Peyer's patch (tissue), 4 donors: Measurements from ENCODE around the gene KREMEN1. TPM values are rescaled to one million over a fixed set of nuclear protein-coding genes. Genes with fewer than 3 reads are reported as not detected.
A peak's percentile ranks its signal among the peaks of the same experiment; 100 is the strongest.

Experiments
- DNase-seq, 3 donors: peaks; one replicate each; pipeline ENCODE4 v3.0.0-alpha.2; 2017 to 2019
- H3K27ac ChIP-seq, 4 donors: fragments of 200-600 bp; sonication (generic); one replicate each; pipeline ENCODE4 v1.5.1; 2016 to 2019
- H3K27me3 ChIP-seq, 2 donors: fragments of 200-600 bp; sonication (generic); one replicate each; pipeline ENCODE4 v1.5.1; 2019
- H3K36me3 ChIP-seq, 3 donors: fragments of 200-600 bp; sonication (generic); one replicate each; pipeline ENCODE4 v1.5.1; 2016 to 2019
- H3K4me1 ChIP-seq, 4 donors: fragments of 200-600 bp; sonication (generic); one replicate each; pipeline ENCODE4 v1.5.1; 2016 to 2019
- H3K4me3 ChIP-seq, 4 donors: fragments of 200-600 bp; sonication (generic); 1 replicate in 3 of 4; 2 replicates in 1 of 4; pipeline ENCODE4 v1.5.1; 2016 to 2019; ENCODE audit warnings: mild to moderate bottlenecking in 1 of 4
- H3K9me3 ChIP-seq, 4 donors: fragments of 200-600 bp; sonication (generic); one replicate each; pipeline ENCODE4 v1.5.1; 2016 to 2019; ENCODE audit warnings: mild to moderate bottlenecking in 1 of 4
- POLR2A ChIP-seq, 2 donors: fragments of 450-650 bp; IDR thresholded peaks; one replicate each; pipeline ENCODE4 v1.5.1; 2017; ENCODE audit warnings: antibody characterized with exemption in 2 of 2, mild to moderate bottlenecking in 2 of 2, moderate library complexity in 2 of 2
- total RNA-seq, 4 donors: library from RNA; depleted of rRNA; stranded (reverse); fragments of >200 nt; gene quantifications; one replicate each; pipeline ENCODE4 v1.1.0, GENCODE V29; 2016
- TF ChIP-seq, protein P1 (sequence below), 6 experiments: fragments of 450-650 bp in 4 of 6; fragments of 200-600 bp in 2 of 6; sonication (generic) in 1 of 6; IDR thresholded peaks; one replicate each; pipeline ENCODE4 v1.5.1; 2017 to 2019; ENCODE audit warnings: antibody characterized with exemption in 6 of 6, mild to moderate bottlenecking in 3 of 6, moderate library complexity in 1 of 6

Gene KREMEN1
- total RNA-seq, 4 donors from 2014 or later: 8.2 to 32.2 (median 16.1) TPM

DNA sequence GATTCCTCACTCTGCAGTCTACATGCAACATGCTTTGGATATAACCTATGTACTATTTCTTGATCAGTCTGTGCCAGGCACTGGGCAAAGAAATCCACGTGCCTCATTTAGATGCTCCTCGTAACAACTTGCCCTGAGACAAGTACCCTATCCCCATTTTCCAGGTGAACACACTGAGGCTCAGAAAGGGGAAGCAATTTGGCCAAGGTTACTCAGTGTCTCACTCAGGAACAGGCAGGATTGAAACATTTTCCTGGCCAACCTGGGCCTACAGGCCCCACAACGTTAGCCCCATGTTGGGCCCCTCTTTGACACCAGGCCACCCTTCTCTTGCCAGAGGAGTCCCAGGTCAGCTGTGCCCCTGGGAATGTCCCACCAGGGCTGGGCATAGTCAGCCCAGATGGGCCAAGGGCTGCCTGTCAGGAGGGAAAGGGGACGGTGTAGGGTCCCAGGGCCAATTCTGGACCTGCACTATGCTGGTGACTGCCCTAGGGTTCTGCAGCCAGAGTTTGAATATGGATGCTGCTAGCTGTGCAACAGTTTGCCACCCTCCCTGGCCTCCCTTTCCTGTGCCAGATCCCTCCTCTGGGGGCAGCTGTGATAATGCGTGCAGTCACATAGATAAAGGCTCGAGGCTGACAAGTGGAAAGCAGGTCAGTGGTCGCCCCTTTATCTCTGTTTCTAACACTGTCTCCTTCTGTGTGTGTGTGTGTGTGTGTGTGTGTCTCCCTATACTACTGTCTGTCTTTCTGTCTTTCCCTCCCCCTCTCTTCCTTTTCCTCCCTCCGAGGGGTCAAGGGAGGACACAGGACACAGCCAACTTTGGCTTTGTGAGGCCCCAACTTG, 122.5 kb downstream of the KREMEN1 start:
- no peak for DNase-seq
- no peak overlapping the region for H3K27ac ChIP-seq
- H3K9me3 ChIP-seq: peaks cover 0 to 5% (median 0%) of the 10 kb centered on the region in 4 donors
- no peak overlapping the region for H3K4me3 ChIP-seq
- H3K4me1 ChIP-seq: no peaks in the 10 kb centered on the region
- TF ChIP-seq, protein P1, sequence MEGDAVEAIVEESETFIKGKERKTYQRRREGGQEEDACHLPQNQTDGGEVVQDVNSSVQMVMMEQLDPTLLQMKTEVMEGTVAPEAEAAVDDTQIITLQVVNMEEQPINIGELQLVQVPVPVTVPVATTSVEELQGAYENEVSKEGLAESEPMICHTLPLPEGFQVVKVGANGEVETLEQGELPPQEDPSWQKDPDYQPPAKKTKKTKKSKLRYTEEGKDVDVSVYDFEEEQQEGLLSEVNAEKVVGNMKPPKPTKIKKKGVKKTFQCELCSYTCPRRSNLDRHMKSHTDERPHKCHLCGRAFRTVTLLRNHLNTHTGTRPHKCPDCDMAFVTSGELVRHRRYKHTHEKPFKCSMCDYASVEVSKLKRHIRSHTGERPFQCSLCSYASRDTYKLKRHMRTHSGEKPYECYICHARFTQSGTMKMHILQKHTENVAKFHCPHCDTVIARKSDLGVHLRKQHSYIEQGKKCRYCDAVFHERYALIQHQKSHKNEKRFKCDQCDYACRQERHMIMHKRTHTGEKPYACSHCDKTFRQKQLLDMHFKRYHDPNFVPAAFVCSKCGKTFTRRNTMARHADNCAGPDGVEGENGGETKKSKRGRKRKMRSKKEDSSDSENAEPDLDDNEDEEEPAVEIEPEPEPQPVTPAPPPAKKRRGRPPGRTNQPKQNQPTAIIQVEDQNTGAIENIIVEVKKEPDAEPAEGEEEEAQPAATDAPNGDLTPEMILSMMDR (IDR thresholded peaks at IDR 0.05): no peak
- no peak for TF ChIP-seq POLR2A (IDR thresholded peaks at IDR 0.05)
- H3K27me3 ChIP-seq: no peaks in the 10 kb centered on the region
- no peaks in the 10 kb centered on the region for H3K36me3 ChIP-seq

DNA sequence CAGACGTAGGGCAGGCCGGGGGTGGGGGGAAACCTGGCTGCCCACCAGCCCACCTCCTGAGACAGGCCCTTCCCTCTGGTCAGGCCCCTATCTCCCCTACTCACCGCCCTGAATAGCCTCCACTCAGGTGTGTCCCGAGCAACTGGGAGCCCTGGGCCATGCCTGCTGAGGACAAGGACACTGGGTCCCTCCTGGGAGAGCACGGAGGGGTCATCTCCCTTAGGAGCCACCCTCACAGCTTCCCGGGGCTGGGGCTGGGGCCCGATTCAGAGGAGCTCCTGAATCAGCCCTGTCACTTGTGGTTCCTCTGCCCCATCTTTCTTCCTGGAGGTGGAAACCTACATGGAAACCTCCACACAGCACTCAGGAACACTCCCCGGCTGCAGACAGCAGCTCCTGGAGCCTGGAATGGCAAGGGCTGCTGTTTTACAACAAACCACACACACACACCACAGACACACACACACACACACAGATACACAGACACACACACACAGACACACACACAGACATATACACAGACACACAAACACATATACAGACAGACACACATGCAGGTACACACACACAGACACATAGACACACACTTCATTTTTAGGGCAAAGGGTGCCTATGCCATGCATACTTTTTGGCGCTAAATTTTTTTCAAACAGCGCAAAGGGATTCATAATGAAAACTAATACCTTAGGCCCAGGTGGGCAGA, 123.3 kb downstream of the KREMEN1 start:
- Histone ChIP-seq H3K9me3 (peaks cover 0 to 5% (median 0%) of the 10 kb centered on the region in 4 donors), H3K4me3 (no peak overlapping the region), H3K4me1 (no peaks in the 10 kb centered on the region), H3K27ac (no peak overlapping the region), H3K27me3 (no peaks in the 10 kb centered on the region), H3K36me3 (no peaks in the 10 kb centered on the region)
- DNase-seq: peak in 1 of 3 donors; percentile 32
- no peak for TF ChIP-seq POLR2A (IDR thresholded peaks at IDR 0.05)
- TF ChIP-seq, protein P1 (IDR thresholded peaks at IDR 0.05): no peak

DNA sequence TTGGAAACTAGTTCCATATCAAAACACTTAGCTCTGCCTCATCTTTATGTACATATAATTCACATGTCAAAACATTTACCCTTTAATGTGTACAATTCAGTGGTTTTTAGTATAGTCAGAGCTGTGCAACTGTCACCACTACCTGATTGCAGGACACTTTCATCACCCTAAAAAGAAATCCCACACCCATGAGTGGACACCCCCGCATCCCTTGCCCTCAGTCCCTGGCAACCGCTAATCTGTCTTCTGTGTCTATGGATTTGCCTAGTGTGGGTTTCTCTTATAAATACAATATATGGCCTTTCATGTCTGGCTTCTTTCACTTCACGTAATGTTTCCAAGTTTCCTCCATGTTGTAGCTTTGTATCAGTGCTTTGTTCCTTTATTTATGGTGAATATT, 124.3 kb downstream of the KREMEN1 start:
- DNase-seq: no peak

DNA sequence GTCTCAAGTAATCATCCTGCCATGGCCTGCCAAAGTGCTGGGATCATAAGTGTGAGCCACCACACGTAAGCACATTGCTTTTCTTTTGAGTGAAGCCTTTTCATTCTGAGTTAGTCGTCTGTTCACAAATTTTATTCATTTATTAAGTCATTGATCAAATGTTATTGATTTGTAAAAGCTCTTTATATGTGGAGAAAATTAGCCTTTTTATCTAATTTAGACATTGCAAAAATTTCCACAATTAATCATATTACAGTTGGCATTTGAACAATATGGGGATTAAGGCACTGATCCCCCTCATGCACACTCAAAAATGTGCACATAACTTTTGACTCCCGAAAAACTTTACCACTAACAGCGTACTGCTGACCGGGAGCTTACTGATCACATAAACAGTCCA, 125.4 kb downstream of the KREMEN1 start:
- Histone ChIP-seq H3K36me3 (no peaks in the 10 kb centered on the region), H3K9me3 (peaks cover 0 to 5% (median 0%) of the 10 kb centered on the region in 4 donors)
- TF ChIP-seq, protein P1 (IDR thresholded peaks at IDR 0.05): no peak
- no peak for TF ChIP-seq POLR2A (IDR thresholded peaks at IDR 0.05)

More for the DNA sequence above, 124.3 kb downstream of the KREMEN1 start:
- no peak overlapping the region for H3K27ac ChIP-seq
- peaks cover 0 to 5% (median 0%) of the 10 kb centered on the region in 4 donors for H3K9me3 ChIP-seq
- no peaks in the 10 kb centered on the region for H3K36me3 ChIP-seq
- H3K4me1 ChIP-seq: peaks cover 0 to 4% (median 0%) of the 10 kb centered on the region in 4 donors
- H3K4me3 ChIP-seq: no peak overlapping the region
- no peaks in the 10 kb centered on the region for H3K27me3 ChIP-seq
- no peak for TF ChIP-seq POLR2A (IDR thresholded peaks at IDR 0.05)
- TF ChIP-seq, protein P1 (IDR thresholded peaks at IDR 0.05): no peak

DNA sequence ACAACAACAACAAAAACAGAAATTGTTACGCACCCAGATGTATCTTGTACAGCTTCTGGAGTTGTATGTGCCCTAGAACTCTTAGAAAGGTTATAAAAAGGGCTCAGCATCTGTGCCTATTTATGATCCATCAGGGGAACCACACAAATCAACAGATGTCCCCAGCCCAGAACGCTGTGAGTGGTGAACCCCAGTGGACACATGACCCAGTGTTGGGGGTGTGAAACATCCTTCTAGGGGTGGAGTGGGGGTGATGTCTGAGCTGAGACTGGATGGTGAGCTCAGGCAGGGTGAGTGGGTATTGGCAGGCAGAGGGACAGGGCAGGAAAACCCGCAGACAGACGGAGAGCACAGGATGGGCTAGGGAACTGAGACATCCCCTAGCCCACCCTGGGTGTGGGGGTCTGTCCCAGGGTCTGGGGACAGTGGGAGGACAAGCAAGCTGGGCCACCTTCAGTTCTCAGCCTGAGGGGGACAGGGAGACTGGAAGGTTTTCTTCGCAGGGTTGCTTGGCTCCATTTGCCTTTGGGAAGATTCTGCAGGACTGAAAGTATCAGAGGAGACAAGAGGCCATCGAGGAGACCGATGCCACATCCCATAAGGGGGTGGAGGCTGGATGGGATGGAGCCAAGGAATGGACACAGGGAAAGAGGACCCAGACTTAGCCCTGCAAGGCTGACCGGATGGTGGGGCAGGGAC, 127.0 kb downstream of the KREMEN1 start:
- no peak for TF ChIP-seq POLR2A (IDR thresholded peaks at IDR 0.05)
- Histone ChIP-seq H3K4me1 (peaks cover 0 to 13% (median 0%) of the 10 kb centered on the region in 4 donors), H3K9me3 (no peaks in the 10 kb centered on the region), H3K36me3 (no peaks in the 10 kb centered on the region), H3K27me3 (no peaks in the 10 kb centered on the region), H3K4me3 (no peak overlapping the region), H3K27ac (no peak overlapping the region)
- DNase-seq: no peak

More for the DNA sequence above, 125.4 kb downstream of the KREMEN1 start:
- H3K27ac ChIP-seq: no peak overlapping the region
- DNase-seq: no peak
- peaks cover 0 to 13% (median 0%) of the 10 kb centered on the region in 4 donors for H3K4me1 ChIP-seq
- H3K4me3 ChIP-seq: no peak overlapping the region
- no peaks in the 10 kb centered on the region for H3K27me3 ChIP-seq
